ENCODE measurements around the gene POM121C. TPM values are rescaled to one million over a fixed set of nuclear protein-coding genes. Genes with fewer than 3 reads are reported as not detected.

The POM121C gene
- total and polyA plus RNA-seq, 2 of the 4 experiments (the other 2 are of a cell fraction): 6.1 to 18.3 TPM

Small RNA genes lying within 50 kb of the gene (microRNA-seq; reads per million reads assigned to microRNA genes)
- not detected for gene AC211429.1 (ENCODE audit: insufficient read depth, insufficient read length)
- not detected for gene RF00019 (ENCODE audit: insufficient read depth, insufficient read length)

Small RNA genes lying within 50 kb of the gene (small RNA-seq; reads per million reads assigned to genes)
- gene AC211429.1 (0 reads per million in 5 experiments), gene RF00019 (0 reads per million in 5 experiments)

Other genes starting within 250 kb of the POM121C start
- 0.18 and 0.28 TPM in 2 replicates for gene TRIM73, start 90.7 kb downstream of the POM121C start, total RNA-seq (2012; rRNA removed)
- 0.72 and 0.84 TPM in 2 replicates for gene TRIM73, start 90.7 kb downstream of the POM121C start, polyA plus RNA-seq (2012; rRNA removed)
- gene SPDYE5, start 6.0 kb upstream of the POM121C start, total RNA-seq (2012; rRNA removed): not detected in 2 replicates
- not detected in 2 replicates for gene SPDYE5, start 6.0 kb upstream of the POM121C start, polyA plus RNA-seq (2012; rRNA removed)